Activated T-cell treated with anti-CD3 and anti-CD28 coated beads for 1 hour (primary cell): Measurements from ENCODE around the gene PLEKHG5.

Experiments used
- DNase-seq: peaks from one replicate; pipeline ENCODE4 v3.0.0-alpha.2; 2020; ENCODE audit warnings: low read depth

The PLEKHG5 gene

GRCh38 chr1:6491480-6491962, at the start of gene PLEKHG5:
PLEKHG5 (minus strand) TSS chr1:6491667; CDS start chr1:6477571, 14,096 bp downstream.
- DNase-seq, result no peak

GRCh38 chr1:6538956-6539355, 47.5 kb upstream of the PLEKHG5 start:
- no peak for DNase-seq

GRCh38 chr1:6536291-6536690, 44.8 kb upstream of the PLEKHG5 start:
- no peak for DNase-seq

GRCh38 chr1:6535214-6535613, 43.7 kb upstream of the PLEKHG5 start:
- DNase-seq, result no peak

GRCh38 chr1:6534248-6534822, 42.9 kb upstream of the PLEKHG5 start:
- no peak for DNase-seq

GRCh38 chr1:6531996-6532395, 40.5 kb upstream of the PLEKHG5 start:
- DNase-seq, result no peak

GRCh38 chr1:6530504-6531160, 39.2 kb upstream of the PLEKHG5 start:
- DNase-seq, result no peak

GRCh38 chr1:6528492-6528891, 37.0 kb upstream of the PLEKHG5 start:
- DNase-seq, result no peak

GRCh38 chr1:6526316-6526715, 34.8 kb upstream of the PLEKHG5 start:
- DNase-seq, result no peak

- DNase-seq, result no peak
These were observed 32.1 kb upstream of the PLEKHG5 start for GRCh38 chr1:6523566-6523965.

- DNase-seq, result no peak
These were observed 30.1 kb upstream of the PLEKHG5 start for GRCh38 chr1:6521536-6521935.

- no peak for DNase-seq
These were observed 28.6 kb upstream of the PLEKHG5 start for GRCh38 chr1:6519935-6520671.

GRCh38 chr1:6519491-6519934, 28.0 kb upstream of the PLEKHG5 start:
- DNase-seq, result no peak

GRCh38 chr1:6517435-6517851, 26.0 kb upstream of the PLEKHG5 start:
- no peak for DNase-seq

- DNase-seq, result no peak
These were observed 24.3 kb upstream of the PLEKHG5 start for GRCh38 chr1:6515771-6516170.

GRCh38 chr1:6513320-6513801, 21.9 kb upstream of the PLEKHG5 start:
- no peak for DNase-seq

GRCh38 chr1:6512908-6513280, 21.4 kb upstream of the PLEKHG5 start:
- no peak for DNase-seq

- no peak for DNase-seq
These were observed 20.9 kb upstream of the PLEKHG5 start for GRCh38 chr1:6512245-6512907.

- DNase-seq, result no peak
These were observed 20.2 kb upstream of the PLEKHG5 start for GRCh38 chr1:6511561-6512244.

GRCh38 chr1:6511056-6511455, 19.6 kb upstream of the PLEKHG5 start:
- no peak for DNase-seq

- no peak for DNase-seq
These were observed 19.0 kb upstream of the PLEKHG5 start for GRCh38 chr1:6510493-6510892.

GRCh38 chr1:6509919-6510291, 18.4 kb upstream of the PLEKHG5 start:
- no peak for DNase-seq
